HL-60 (cell line): ENCODE measurements around the gene PTPA.

ENCODE experiments used
- POLR2AphosphoS5 ChIP-seq: IDR thresholded peaks from 2 replicates; pipeline ENCODE4 v1.6.1; 2012; ENCODE audit warnings: low read depth
- TF ChIP-seq, protein P1 (sequence below): IDR thresholded peaks from 2 replicates; pipeline ENCODE4 v1.6.1; 2012; ENCODE audit warnings: low read depth; ENCODE audit not compliant: insufficient replicate concordance

DNA sequence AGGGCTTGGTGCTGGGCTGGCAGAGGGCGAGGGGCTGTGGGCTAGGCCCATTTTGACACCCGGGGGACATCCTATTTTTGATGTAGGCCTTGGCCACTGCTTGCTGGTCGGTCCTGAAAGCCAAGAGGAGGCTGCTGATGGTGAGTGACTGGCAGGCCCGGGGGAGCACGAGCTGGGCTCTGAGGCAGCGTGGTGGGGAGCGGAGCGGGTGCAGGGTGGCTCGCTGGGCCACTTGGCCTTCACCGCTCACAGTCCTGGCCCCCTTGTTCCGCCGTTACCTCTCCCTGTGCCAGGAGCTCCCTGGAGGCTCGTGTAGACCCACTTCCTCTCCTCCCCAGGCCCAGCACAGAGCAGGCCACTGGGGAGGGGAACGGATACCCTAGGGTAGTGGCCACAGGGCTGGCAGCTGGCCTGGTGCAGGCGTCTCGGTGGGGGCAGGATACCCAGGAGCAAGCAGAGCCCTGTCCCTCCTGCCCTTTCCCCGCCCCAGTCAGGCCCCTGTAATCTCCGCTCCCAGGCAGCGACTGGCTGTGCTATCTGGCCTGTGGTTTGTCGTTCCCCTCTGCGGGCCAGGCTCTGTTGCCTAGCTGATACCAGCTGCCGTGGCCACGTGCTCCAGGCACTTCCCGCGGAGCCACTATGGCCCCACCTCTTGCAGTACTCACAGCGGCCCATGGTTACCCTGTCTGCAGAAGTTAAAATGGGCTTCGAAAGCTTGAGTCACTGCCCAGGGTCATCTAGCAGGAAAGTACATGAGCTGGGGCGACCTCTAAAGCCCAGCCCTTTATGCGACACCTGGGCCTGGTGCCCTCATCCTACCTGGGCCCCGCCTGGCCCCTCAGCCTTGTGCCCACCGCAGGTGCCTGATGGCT lies 42.0 kb upstream of the PTPA start:
- peak; percentile 96 for TF ChIP-seq POLR2AphosphoS5
- TF ChIP-seq, protein P1, sequence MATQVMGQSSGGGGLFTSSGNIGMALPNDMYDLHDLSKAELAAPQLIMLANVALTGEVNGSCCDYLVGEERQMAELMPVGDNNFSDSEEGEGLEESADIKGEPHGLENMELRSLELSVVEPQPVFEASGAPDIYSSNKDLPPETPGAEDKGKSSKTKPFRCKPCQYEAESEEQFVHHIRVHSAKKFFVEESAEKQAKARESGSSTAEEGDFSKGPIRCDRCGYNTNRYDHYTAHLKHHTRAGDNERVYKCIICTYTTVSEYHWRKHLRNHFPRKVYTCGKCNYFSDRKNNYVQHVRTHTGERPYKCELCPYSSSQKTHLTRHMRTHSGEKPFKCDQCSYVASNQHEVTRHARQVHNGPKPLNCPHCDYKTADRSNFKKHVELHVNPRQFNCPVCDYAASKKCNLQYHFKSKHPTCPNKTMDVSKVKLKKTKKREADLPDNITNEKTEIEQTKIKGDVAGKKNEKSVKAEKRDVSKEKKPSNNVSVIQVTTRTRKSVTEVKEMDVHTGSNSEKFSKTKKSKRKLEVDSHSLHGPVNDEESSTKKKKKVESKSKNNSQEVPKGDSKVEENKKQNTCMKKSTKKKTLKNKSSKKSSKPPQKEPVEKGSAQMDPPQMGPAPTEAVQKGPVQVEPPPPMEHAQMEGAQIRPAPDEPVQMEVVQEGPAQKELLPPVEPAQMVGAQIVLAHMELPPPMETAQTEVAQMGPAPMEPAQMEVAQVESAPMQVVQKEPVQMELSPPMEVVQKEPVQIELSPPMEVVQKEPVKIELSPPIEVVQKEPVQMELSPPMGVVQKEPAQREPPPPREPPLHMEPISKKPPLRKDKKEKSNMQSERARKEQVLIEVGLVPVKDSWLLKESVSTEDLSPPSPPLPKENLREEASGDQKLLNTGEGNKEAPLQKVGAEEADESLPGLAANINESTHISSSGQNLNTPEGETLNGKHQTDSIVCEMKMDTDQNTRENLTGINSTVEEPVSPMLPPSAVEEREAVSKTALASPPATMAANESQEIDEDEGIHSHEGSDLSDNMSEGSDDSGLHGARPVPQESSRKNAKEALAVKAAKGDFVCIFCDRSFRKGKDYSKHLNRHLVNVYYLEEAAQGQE = no peak
